HEK293T (cell line): Measurements from ENCODE around the gene PRPF39.

ENCODE experiments used
- FOXM1 ChIP-seq: fragments of 450-650 bp; IDR thresholded peaks from 2 replicates; pipeline ENCODE4 v1.6.1; 2017; ENCODE audit warnings: mild to moderate bottlenecking, borderline replicate concordance
- LEF1 ChIP-seq: fragments of 450-650 bp; IDR thresholded peaks from 2 replicates; pipeline ENCODE4 v1.6.1; 2017; ENCODE audit warnings: mild to moderate bottlenecking, borderline replicate concordance
- SP1 ChIP-seq: fragments of 450-650 bp; IDR thresholded peaks from 2 replicates; pipeline ENCODE4 v1.6.1; 2017

DNA sequence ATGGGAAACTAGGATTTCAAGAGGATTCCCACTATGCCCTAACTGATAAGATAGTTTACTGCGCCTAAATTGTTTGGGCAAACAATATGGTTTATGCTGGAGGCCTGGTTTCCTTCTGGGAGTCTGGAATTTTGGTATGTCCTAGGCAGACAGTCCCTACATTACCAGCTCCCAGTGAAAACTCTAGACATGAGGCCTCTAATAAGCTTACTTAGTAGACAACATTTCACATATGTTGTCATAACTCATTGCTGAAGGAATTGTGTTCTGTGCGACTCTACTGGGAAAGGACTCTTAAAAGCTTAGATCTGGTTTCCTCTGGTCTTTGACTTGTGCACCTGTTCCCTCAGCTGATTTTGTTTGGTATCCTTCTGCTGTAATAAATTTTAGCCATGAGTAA is 18.0 kb upstream of the PRPF39 start:
- TF ChIP-seq SP1, result no peak
- TF ChIP-seq FOXM1, result no peak
- no peak for TF ChIP-seq LEF1
